Thyroid gland (tissue), 4 donors: ENCODE measurements around the gene ACTL8. TPM values are rescaled to one million over a fixed set of nuclear protein-coding genes. Genes with fewer than 3 reads are reported as not detected.

Source experiments
- DNase-seq, 2 donors: peaks; one replicate each; pipeline ENCODE4 v3.0.0-alpha.2; 2019
- H3K27ac ChIP-seq, 3 donors: fragments of 200-600 bp; sonication (generic); 1 replicate in 2 of 3; 2 replicates in 1 of 3; pipeline ENCODE4 v1.5.1; 2016 to 2019; ENCODE audit warnings: mild to moderate bottlenecking in 1 of 3, moderate library complexity in 1 of 3
- H3K27me3 ChIP-seq: fragments of 200-600 bp; sonication (generic); one replicate; pipeline ENCODE4 v1.5.1; 2019
- H3K36me3 ChIP-seq, 2 donors: fragments of 200-600 bp; sonication (generic); one replicate each; pipeline ENCODE4 v1.5.1; 2016 to 2019
- H3K4me1 ChIP-seq, 2 donors: fragments of 200-600 bp; sonication (generic); one replicate each; pipeline ENCODE4 v1.5.1; 2017 to 2019
- H3K4me3 ChIP-seq, 3 donors: fragments of 200-600 bp; sonication (generic); replicated peaks in 1 of 3; 1 replicate in 2 of 3; 2 replicates in 1 of 3; pipeline ENCODE4 v1.5.1; 2016; ENCODE audit warnings: mild to moderate bottlenecking in 1 of 3
- H3K9me3 ChIP-seq: fragments of 200-600 bp; sonication (generic); one replicate; pipeline ENCODE4 v1.5.1; 2017
- POLR2A ChIP-seq, 2 donors: fragments of 450-650 bp; IDR thresholded peaks; one replicate each; pipeline ENCODE4 v1.6.1; 2017; ENCODE audit warnings: antibody characterized with exemption in 2 of 2, mild to moderate bottlenecking in 2 of 2, moderate library complexity in 1 of 2
- WGBS, 2 donors: methylation state at CpG; one replicate each; pipeline ENCODE4 v1.1.5; 2017; 5-methylcytosine and 5-hydroxymethylcytosine counted together
- intact Hi-C: fragments of 100-400 bp; cut with DNase I; formaldehyde crosslinking; loops from one replicate; pipeline ENCODE4 v1.15.1; 2023
- total RNA-seq, 4 donors: library from RNA; depleted of rRNA; stranded (reverse); fragments of >200 nt; gene quantifications; one replicate each; pipeline ENCODE4 v1.2.3, GENCODE V29; 2016
- TF ChIP-seq, protein P1 (sequence below), 6 experiments: fragments of 200-600 bp in 3 of 6; fragments of 450-650 bp in 3 of 6; sonication (generic) in 3 of 6; IDR thresholded peaks; one replicate each; pipeline ENCODE4 v1.5.1; 2016 to 2019; ENCODE audit warnings: antibody characterized with exemption in 6 of 6, mild to moderate bottlenecking in 2 of 6, inconsistent platforms in 1 of 6, moderate library complexity in 1 of 6

The ACTL8 gene
- total RNA-seq, 4 donors from 2014 or later: not detected

DNA sequence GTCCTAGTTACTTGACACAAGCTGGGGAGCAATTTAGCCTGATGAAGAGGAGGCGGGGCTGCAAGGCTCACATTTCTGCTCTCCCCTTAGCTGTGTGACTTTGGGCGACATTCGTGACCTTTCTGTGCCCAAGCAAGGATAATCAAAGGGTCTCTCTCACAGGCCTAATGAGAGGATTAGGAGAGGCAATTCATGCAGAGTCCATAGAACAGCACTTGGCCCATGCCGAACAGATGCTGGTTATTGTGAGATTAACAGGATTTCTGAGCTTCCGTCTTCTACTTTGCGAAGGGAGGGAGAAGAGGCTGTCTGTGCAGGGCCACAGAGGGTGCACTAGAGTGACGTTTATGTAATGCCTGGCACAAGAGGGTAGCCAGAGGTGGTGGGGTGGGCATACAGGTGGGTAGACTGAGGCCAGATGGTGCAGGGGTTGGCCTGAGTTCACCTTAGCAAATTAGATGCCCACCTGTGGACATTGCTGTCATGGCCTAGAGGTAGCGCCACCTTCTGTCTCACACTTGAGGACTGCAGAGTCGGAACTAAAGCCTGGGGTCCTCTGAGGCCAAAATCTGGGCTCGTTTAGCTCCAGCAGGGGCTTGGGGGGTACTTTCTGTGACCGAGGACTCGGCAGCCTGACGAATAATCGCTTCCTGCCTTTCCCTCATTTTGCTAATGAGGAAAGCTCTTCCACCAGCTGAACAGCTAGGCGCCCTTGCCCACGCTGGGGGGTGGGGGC lies 18.6 kb downstream of the ACTL8 start:
- intact Hi-C loops: no loop called here
- Histone ChIP-seq H3K4me3 (no peak overlapping the region), H3K36me3 (no peaks in the 10 kb centered on the region), H3K4me1 (no peaks in the 10 kb centered on the region), H3K27ac (no peak overlapping the region), H3K9me3 (no peaks in the 10 kb centered on the region), H3K27me3 (no peaks in the 10 kb centered on the region)
- no peak for DNase-seq
- TF ChIP-seq, protein P1, sequence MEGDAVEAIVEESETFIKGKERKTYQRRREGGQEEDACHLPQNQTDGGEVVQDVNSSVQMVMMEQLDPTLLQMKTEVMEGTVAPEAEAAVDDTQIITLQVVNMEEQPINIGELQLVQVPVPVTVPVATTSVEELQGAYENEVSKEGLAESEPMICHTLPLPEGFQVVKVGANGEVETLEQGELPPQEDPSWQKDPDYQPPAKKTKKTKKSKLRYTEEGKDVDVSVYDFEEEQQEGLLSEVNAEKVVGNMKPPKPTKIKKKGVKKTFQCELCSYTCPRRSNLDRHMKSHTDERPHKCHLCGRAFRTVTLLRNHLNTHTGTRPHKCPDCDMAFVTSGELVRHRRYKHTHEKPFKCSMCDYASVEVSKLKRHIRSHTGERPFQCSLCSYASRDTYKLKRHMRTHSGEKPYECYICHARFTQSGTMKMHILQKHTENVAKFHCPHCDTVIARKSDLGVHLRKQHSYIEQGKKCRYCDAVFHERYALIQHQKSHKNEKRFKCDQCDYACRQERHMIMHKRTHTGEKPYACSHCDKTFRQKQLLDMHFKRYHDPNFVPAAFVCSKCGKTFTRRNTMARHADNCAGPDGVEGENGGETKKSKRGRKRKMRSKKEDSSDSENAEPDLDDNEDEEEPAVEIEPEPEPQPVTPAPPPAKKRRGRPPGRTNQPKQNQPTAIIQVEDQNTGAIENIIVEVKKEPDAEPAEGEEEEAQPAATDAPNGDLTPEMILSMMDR (IDR thresholded peaks at IDR 0.05): no peak
- no peak for TF ChIP-seq POLR2A (IDR thresholded peaks at IDR 0.05)
- WGBS, 2 donors: 70 to 74% methylated on average over 13 to 16 of the region's 16 CpGs

DNA sequence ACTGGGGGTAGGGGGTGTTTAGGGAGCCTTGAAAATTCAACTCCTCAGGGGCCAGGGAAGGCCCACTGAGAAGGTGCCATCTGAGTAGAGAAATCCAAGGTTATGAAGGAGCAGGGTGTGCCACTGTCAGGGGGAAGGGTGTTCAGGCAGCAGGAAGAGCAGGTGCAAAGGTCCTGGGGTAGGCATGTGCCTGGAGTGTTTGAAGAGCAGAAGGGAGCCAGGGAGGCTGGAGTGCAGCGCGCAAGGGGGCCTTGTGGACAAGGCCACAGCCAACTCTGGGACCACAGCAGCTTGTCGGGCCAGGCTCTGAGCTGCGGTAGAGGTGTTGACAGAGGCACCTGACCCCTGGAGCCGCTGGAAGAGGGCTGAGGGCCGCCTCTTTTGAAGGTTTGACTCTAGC lies 19.3 kb downstream of the ACTL8 start:
- intact Hi-C loops: no loop called here
- no peak for DNase-seq
- Histone ChIP-seq H3K4me3 (no peak overlapping the region), H3K36me3 (no peaks in the 10 kb centered on the region), H3K9me3 (no peaks in the 10 kb centered on the region), H3K27ac (no peak overlapping the region), H3K27me3 (no peaks in the 10 kb centered on the region), H3K4me1 (no peaks in the 10 kb centered on the region)
- TF ChIP-seq, protein P1 (IDR thresholded peaks at IDR 0.05): no peak
- no peak for TF ChIP-seq POLR2A (IDR thresholded peaks at IDR 0.05)
- whole genome bisulfite sequencing, 2 donors: 91 to 95% methylated on average over 6 of the region's 6 CpGs

DNA sequence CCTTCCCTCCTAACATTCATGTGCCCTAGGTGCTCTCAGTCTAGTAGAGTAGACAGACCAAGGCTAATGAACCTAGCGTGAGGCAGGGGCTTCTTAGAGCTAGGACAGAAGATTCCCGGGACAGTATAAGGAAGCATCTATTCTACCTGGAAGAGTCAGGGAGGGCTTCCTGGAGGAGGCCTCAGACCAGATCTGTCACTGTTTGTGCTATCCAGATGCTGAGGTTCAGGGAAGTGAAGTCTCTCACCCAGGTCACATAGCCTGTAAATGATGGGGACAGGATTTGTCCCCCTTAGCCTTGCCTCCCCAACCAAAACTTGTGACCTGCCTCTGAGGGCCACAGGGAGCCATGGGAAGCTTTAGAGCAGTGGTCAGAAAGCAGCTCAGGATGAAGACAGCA lies 20.7 kb downstream of the ACTL8 start:
- H3K27me3 ChIP-seq: no peaks in the 10 kb centered on the region
- H3K36me3 ChIP-seq: no peaks in the 10 kb centered on the region
- H3K4me1 ChIP-seq: no peaks in the 10 kb centered on the region
- WGBS, 2 donors: 86 to 94% methylated on average over 2 of the region's 2 CpGs
- H3K4me3 ChIP-seq: no peak overlapping the region
- H3K27ac ChIP-seq: no peak overlapping the region
- H3K9me3 ChIP-seq: no peaks in the 10 kb centered on the region
- intact Hi-C loops: no loop called here
- TF ChIP-seq POLR2A (IDR thresholded peaks at IDR 0.05): no peak
- DNase-seq: no peak

DNA sequence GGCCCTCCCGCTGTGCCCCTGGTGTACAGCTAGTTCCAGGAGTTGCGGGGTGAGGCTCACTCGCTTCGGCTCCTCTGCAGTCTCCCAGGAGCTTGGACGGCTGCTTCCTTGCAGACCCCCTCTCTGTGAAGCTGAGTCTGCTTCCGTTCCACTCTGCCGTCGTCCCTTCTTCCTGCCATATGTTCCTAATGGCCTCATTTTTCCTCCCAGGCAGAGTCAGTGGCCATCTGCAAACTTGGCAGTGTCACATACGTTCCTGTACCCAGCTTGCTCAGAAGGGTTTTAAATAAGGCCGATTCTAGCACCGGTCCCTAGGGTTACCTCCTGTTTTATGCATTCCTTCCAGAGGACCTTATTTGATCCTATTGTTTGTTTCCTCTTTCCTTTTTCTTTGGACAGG lies 21.3 kb downstream of the ACTL8 start:
- no peak overlapping the region for H3K27ac ChIP-seq
- no peak for DNase-seq
- H3K27me3 ChIP-seq: no peaks in the 10 kb centered on the region
- no peaks in the 10 kb centered on the region for H3K36me3 ChIP-seq
- H3K4me3 ChIP-seq: no peak overlapping the region
- TF ChIP-seq, protein P1 (IDR thresholded peaks at IDR 0.05): no peak
- TF ChIP-seq POLR2A (IDR thresholded peaks at IDR 0.05): no peak
- no peaks in the 10 kb centered on the region for H3K4me1 ChIP-seq
- intact Hi-C loops: no loop called here
- 57 to 63% methylated on average over 11 of the region's 11 CpGs for WGBS, 2 donors
- H3K9me3 ChIP-seq: no peaks in the 10 kb centered on the region

DNA sequence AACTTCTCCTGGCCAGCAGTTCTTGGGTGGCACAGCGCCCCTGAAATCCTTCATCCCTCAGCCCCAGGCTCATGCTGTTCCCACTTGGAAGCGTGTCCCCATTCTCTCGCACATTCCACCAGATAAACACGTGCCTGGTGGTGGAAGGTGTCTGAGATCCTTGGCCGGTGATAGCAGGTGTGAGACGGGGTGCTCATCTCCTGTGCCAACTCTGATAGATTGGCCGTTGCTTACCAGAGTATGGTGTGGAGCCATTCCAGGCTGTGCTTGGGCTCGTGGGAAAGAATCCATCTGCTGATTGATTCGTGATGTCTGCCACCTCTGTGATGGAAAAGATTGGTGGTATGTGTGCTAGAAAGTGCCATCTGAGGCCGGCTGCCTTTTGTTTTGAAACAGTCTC lies 22.2 kb downstream of the ACTL8 start:
- WGBS, 2 donors: 75 to 78% methylated on average over 10 of the region's 10 CpGs
- no peaks in the 10 kb centered on the region for H3K27me3 ChIP-seq
- TF ChIP-seq, protein P1 (IDR thresholded peaks at IDR 0.05): no peak
- TF ChIP-seq POLR2A (IDR thresholded peaks at IDR 0.05): no peak
- H3K27ac ChIP-seq: no peak overlapping the region
- no peaks in the 10 kb centered on the region for H3K9me3 ChIP-seq
- intact Hi-C loops: no loop called here
- H3K36me3 ChIP-seq: no peaks in the 10 kb centered on the region
- no peaks in the 10 kb centered on the region for H3K4me1 ChIP-seq
- H3K4me3 ChIP-seq: no peak overlapping the region
- DNase-seq: no peak
